GM10266 (cell line): Measurements from ENCODE around the gene NUBPL.

ENCODE experiments used
- DNase-seq: peaks from one replicate; pipeline ENCODE4 v3.0.0; 2012; ENCODE audit errors: extremely low spot score
- CTCF ChIP-seq: IDR thresholded peaks from 2 replicates; pipeline ENCODE4 v1.5.1; 2012; ENCODE audit warnings: mild to moderate bottlenecking, low read depth; ENCODE audit not compliant: control insufficient read depth, insufficient read depth; ENCODE audit errors: missing control alignments

Gene NUBPL

DNA sequence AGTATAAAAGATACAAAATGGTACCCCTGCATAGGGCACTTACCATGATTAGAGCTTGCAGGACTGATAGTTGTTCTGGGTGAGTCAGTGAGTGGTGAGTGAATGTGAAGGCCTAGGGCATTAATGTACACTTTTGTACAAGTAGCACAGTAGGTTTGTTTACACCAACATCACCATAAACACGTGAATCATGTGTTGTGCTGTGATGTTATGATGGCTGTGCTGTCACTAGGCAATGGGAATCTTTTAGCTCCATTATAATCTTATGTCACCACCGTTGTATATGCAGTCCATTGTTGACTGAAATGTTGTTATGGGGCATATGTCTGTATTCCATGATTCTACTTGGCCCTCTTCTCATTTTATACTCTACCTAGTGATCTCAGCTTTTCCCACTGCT lies 11.8 kb downstream of the NUBPL start:
- TF ChIP-seq CTCF = no peak
- no peak for DNase-seq

- DNase-seq = no peak
- TF ChIP-seq CTCF = no peak
Measured at GRCh38 chr14:31576949-31577348, 15.7 kb downstream of the NUBPL start.

DNA sequence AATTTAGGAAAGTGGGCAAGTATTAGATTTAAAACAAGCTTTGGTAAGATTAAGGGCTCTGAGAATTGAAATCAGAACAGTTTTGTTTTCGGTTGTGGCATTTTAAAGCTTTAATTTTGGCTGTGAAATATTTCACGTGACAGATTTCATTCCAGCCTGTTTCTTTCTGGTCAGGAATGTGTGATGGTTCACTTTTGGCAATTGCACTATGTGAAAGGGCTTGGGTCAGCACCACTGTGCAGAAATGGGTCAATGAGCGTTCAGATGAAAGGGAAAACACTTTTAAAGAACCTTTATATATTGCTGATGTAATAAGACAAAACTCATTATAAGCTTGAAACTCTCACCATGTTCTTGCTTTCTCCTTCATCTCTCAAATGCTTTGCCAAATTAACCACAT lies 17.1 kb downstream of the NUBPL start:
- TF ChIP-seq CTCF = no peak
- no peak for DNase-seq

DNA sequence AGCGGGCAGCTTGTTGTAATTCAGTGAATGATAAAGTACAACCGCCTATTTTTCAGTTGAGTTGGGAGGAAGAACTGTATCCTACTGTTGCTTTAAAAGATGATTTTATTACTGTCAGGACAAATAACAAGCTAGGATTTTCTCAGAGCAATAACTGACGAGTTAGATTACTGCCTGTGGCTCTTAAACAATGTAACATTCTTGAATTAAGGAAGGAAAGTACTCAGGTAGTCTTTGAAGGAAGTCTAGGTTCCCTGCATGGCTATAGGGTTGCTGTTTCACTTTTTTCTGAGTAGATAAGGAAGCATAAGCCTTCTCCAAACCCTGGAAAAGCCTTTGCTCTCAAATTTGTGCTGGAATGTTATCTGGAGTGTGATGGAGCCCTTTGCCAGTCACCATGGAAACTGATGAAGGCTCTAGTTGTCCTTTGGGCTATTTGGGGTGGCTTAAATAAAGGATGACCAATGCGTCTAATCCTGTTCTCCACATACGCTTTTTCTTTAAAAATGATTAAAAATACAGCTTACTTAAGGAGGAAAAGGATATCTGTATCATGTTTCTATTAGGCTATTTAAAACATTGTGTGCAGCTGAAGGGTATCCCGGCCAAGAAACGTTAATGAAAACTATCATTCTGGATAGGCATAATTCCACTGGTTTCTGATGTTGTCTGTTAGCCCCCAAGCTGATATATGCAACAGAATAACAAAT lies 17.7 kb downstream of the NUBPL start:
- no peak for TF ChIP-seq CTCF
- no peak for DNase-seq

- TF ChIP-seq CTCF = no peak
- no peak for DNase-seq
Measured at GRCh38 chr14:31580234-31580633, 19.0 kb downstream of the NUBPL start.

DNA sequence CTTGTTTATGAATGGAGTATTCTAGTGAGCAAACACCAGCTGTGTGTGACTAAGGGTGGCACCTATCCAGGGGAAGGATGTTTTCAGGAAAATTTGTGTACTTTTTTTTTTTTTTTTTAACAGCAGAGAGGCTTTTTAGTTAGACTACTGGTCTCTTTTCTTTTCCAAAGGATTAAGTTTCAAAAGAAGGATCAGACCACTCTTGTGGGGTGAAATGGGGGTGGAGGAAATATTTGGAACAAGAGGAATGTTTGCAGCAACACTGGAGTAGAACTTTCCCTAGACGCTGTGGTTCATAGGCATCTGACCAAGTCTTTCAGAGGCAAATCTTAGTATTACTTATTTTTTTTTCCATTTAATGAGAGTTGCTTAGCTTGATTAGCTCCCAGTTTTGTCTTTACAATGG lies 21.1 kb downstream of the NUBPL start:
- DNase-seq = no peak
- TF ChIP-seq CTCF = no peak

GRCh38 chr14:31582836-31583452 lies 21.7 kb downstream of the NUBPL start:
- TF ChIP-seq CTCF = no peak
- DNase-seq = no peak
